GM12892 (cell line): Measurements from ENCODE around the gene ACAD10.

Experiments used
- POLR2A ChIP-seq: IDR thresholded peaks from 2 replicates; pipeline ENCODE4 v1.6.1; 2011; ENCODE audit warnings: low read depth, low read length, control low read depth
- POLR2AphosphoS5 ChIP-seq: IDR thresholded peaks from 2 replicates; pipeline ENCODE4 v1.6.1; 2011; ENCODE audit warnings: low read depth, low read length, control low read depth

DNA sequence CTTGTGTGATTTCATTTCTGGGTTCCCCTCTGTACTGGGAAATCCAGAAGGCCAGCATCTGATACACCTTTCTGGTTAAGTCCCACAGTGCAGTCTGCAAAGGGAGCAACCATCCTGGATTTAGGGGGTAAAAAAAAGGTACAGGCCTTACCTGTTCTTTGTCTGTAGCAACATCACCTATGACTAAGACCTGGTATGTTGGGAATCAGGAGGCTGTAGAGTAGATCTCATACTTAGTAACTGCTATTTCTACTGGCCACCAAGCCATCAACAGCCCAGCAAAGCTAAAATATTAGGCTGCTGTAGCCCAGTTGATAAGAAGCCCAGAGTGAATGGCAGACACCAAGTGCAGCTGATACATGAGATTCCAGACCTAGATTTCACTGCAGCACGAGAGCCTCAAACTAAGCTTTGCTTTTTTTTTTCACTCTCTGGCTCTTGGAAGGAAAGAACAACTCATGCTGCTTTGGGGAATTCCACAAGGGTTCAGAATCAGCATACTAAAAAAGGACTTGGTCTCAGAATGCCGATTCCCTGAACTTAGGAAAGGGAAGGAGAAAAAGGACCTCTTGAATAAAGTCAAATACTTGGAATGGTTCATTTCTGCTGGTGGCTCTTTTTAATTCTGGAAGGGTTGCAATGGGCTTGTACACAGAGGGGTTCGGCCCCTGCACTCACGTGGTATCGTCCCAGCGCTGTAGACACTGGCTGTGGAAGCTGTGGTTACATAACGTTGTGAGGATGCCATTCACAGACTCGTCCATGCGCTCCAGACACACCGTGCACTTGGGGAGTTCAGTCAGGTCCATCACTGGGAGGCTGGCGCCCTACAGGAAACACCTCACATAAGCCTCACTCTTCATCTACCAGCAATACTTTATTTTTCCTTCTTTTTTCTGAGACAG lies 20.6 kb upstream of the ACAD10 start:
- TF ChIP-seq POLR2A (no peak), POLR2AphosphoS5 (no peak)
